Stimulated activated CD4-positive, alpha-beta T cell treated with anti-CD3 and anti-CD28 coated beads, Interleukin-12 subunit alpha, Interleukin-12 subunit beta, amount 100 ng/mL, for 4 hours (primary cell): Measurements from ENCODE around the gene RAB1B.
"Not testable (repeated sequence)": the region's sequence is repeated elsewhere in the genome, so short reads cannot be mapped to it uniquely, and the experiment has no call there.

Source experiments
- DNase-seq: peaks from one replicate; pipeline ENCODE4 v3.0.0-alpha.2; 2020

Gene RAB1B

DNA sequence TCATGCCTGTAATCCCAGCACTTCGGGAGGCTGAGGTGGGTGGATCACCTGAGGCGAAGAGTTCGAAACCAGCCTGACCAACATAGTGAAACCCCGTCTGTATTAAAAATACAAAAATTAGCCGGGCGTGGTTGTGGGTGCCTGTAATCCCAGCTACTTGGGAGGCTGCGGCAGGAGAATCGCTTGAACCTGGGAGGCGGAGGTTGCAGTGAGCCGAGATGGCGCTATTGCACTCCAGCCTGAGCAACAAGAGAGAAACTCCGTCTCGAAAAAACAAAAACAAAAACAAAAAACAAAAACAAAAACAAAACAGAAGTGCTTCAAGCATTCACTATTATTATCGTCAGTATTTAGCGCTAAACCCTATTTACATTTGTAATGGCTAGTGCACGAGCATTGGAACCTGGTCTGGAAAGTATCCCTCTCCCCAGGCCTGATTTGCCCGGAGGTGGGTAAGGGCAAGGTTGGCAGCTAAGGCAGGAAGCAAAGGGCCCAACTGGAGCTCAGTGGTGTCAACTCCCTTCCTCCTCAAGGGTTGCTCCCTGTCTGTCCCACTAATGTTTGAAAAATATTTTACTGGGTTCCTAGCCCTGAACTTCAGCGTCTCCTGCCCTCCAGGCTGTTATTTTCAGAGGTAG is 42.5 kb downstream of the RAB1B start:
- not testable (repeated sequence) for DNase-seq

- no peak for DNase-seq
Measured at GRCh38 chr11:66311470-66311964, 43.1 kb downstream of the RAB1B start.

- peak; percentile 96 for DNase-seq
Measured at GRCh38 chr11:66311965-66312548, 43.6 kb downstream of the RAB1B start.

GRCh38 chr11:66312549-66313320 is 44.3 kb downstream of the RAB1B start:
- DNase-seq, result peak; percentile 98

DNA sequence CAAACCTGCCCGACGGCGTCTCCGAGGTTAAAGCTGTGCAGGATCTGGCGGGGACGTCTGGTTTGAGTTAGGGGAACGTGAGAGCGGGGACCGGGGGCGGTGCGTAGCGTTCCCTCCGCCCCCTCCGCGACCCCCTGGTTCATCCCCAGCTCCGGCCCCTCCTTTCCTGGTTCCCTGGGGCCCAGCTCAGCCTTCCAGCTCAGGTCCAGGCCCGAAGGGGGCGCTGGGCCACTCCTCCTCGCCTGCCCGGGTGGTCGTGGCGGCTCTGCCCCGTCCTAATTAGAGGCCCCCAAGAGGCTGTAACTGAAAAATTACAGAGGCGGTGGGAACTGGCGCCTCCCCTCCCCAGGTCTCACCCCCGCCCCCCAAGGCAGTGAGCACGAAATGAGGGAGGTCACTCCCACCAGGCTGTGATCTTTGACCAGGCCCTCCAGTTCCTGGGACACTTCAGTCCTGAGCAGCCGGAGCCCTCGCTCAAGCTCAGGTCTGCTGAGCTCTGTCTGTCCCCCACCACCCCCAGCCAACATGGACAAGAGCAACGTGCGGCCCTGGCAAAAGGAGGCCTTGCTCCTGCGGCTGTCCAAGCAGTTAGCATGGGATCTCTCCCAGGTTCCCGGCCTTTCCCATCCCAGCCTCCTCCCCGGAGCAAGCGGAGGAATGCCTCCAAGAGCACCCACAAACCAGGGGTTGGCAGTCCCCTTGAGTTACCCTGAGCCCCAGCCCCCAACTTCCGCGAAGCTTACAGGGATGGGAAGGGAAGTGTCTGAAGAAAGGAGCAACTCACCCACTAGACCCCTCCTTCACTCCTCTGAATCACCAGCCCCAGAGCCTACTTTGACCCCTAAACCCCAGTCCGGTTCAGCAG is 45.1 kb downstream of the RAB1B start:
- no peak for DNase-seq

GRCh38 chr11:66314186-66314501 is 45.7 kb downstream of the RAB1B start:
- no peak for DNase-seq

DNA sequence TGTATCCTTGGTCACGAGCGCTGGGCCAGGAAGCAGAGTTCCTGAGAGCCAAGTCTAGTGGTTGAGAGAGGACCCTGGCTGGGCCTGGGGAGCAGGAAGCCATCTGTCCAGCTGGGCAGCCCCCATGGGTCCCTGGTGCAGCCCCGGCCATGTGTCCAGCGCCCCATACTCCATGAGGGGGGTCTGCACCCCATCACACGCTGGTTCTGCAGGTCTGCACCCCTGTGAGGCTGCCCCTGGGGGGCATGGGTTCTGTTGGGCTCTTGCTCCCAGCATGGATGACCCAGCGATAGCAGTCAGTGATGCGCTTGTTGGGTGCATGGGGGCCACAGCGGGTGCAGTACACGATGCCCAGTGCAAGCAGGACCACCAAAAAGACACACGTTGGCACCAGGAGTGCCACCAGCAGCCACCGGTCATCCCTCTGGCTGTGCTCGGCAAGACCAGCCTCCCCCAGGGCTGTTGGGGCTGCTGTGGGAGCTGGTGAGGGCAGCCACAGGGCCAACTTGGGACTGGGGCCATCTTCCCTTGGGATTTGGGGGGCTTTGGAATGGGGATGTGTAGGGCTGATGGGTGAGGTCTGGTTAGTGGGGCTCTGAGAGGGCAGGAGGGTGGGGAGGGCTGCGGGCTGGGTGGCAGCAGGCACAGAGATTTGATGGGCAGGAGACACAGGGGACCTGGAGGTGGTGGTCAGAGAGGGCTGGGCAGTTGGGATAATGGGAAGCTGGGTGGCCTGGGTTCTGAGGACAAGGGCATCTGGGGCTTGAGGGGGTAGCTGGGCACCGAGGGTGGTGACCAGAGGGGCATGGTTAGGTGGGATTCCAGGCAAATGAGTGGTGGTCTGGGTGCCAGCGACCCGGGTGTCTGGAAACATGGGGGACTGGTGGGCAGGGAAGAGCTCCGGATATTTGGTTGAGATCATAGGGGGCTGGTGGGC is 46.4 kb downstream of the RAB1B start:
- no peak for DNase-seq

DNA sequence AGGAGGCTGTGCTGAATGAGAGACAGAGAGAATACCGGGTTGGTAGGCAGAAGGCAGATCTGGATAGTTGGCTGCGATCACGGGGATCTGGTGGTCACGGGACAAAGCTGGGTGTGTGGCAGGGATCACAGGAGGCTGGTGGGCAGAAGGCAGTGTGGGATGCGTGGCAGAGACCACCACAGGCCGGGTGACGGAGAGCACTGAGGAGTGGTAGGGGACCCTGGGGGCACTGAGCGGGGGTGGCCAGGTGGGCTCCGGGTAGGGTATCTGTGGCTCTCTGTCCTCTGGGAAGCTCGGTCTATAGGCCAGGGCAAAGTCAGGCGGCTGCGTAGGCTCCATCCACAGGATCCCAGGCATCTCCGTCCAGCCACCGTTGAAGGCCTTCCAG is 47.1 kb downstream of the RAB1B start:
- no peak for DNase-seq

DNA sequence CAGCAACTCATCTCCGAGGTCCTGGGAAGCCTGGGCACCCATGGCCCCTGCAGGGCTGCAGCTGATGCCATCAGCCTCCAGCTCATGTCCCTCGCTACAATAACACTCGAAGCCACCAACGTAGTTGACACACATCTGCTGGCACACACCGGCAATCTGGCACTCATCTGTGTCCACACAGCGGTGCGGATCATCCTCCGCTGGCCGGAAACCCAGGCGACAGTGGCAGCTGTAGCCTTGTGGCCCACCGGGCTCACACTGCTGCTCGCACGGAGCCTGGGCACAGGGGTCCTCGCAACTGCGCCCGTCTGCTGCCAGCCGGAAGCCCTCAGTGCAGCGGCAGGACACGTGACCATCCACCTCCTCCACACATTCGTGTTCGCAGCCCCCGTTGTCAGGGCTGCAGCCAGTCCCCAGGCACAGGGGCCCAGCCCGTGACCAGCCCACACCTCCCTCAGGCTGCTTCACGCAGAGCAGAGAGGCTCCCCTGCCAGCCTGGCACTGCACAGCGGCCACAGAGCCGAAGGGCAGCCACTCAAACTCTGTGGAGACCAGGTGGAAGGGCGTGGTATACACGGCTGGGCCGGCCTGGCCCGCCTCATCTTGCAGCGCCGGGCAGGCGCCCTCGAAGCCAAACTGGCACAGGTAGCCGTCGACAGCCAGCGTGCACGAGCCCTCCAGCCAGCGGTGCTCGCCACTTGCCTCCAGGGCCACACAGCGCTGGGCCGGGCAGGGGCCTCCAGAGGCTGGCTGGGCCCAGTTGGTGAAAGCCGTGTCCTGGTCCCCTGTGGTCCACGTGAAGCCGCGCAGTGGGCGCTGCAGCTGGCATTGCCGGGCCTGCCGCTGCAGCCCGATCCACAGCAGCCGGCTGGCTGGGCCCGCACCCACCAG is 47.7 kb downstream of the RAB1B start:
- no peak for DNase-seq

DNA sequence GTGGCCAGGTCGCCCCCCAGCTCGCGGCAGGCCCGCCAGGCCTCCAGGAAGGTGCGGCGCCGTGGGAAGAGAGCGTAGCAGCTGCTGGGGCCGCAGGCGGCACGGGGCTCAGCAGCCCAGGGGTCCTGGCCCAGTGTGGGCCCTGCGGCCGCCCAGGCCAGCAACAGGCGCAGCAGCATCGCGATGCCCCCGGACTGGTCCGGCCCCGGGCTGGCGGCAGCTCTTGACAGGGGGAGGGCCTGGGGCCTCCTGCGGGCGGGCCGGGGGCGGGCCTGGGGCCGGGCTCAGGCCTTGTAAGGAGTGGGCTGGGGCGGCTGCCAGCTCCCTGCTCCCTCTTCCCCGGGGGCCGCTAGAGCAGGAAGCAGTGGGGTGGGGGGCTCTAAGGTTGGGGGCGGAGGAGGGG is 48.4 kb downstream of the RAB1B start, which contains the start of gene CD248:
CD248 (minus strand) TSS at position 196 of the 403 bp plus-strand sequence; CDS start at position 179, 17 bp downstream.
- no peak for DNase-seq

DNA sequence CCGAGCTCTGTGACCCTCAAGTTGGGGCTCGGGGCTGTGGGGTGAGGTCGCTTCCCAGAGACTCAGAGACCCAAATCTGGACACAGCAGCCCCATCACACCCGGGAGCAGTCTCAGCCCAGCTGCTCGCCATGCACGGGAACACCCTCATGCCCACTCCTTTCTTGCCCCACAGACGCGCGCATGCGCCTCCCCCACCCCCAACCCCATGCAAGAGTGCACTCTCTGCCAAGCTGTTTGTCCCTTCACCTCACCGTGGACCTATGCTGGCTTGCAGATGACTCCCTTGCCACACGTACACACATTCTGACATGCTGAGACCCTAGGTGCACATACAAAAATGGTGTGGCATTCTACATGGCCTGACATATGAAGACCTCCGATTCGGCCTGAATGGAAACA is 48.9 kb downstream of the RAB1B start:
- DNase-seq, result no peak

- DNase-seq, result no peak
Measured at GRCh38 chr11:66317723-66318599, 49.5 kb downstream of the RAB1B start.

DNA sequence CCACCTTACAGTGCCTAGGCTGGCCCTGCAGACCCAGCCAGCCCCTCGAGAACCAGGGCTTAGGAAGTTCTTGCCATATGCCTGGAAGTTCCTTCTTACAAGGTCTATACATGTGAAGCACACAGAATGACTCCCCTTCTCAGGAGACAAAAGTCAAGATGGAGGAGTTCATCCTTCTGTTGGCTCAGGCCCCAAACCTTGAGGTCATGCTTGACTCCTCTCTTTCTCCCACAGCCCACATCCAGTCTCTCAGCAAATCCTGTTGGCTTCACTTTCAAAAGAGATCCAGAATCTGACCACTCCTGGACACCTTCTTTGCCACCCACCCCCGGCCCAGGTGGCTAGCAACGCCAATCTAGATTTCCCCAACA is 50.1 kb downstream of the RAB1B start:
- DNase-seq, result no peak

DNA sequence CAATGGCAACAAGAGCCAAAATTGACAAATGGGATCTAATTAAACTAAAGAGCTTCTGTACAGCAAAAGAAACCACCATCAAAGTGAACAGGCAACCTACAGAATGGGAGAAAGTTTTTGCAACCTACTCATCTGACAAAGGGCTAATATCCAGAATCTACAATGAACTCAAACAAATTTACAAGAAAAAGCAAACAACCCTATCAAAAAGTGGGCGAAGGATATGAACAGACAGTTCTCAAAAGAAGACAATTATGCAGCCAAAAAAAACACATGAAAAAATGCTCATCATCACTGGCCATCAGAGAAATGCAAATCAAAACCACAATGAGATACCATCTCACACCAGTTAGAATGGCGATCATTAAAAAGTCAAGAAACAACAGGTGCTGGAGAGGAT is 51.9 kb downstream of the RAB1B start:
- not testable (repeated sequence) for DNase-seq

GRCh38 chr11:66320748-66321147 is 52.3 kb downstream of the RAB1B start:
- DNase-seq, result not testable (repeated sequence)

- DNase-seq, result no peak
Measured at GRCh38 chr11:66321606-66322005, 53.2 kb downstream of the RAB1B start.

GRCh38 chr11:66322732-66323427 is 54.4 kb downstream of the RAB1B start:
- DNase-seq, result no peak

- DNase-seq, result no peak
Measured at GRCh38 chr11:66323684-66324083, 55.2 kb downstream of the RAB1B start.

DNA sequence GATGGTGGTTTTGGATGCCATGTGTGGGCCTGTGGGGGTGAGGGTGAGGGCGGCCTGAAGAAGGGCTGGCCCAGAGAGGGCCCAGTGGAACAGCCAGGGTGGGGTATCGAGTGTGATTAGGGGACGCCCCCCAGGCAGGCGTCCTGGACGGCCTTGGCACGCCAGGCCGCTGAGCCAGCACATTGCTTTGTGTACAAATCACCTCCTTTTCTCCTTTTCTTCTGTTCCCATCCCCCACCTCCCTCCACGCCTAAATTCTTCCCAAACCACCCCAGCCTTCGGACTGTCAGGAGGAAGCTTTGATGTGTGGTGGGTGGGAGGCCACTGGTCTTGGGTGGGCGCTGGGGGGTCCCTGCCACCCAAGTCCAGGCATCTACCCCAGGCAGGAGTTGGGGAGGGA is 56.2 kb downstream of the RAB1B start:
- DNase-seq, result no peak
